Prostate gland (tissue), 2 donors: Measurements from ENCODE around the gene OR4S1. TPM values are rescaled to one million over a fixed set of nuclear protein-coding genes. Genes with fewer than 3 reads are reported as not detected.
"Not testable (repeated sequence)": the region's sequence is repeated elsewhere in the genome, so short reads cannot be mapped to it uniquely, and the experiment has no call there.

Experiments used
- DNase-seq: peaks from one replicate; pipeline ENCODE4 v3.0.0-alpha.2; 2019; ENCODE audit warnings: low spot score
- H3K27ac ChIP-seq, 2 donors: fragments of 200-600 bp; sonication (generic); 2 replicates each; pipeline ENCODE4 v1.5.1; 2017 to 2019
- H3K27me3 ChIP-seq: fragments of 200-600 bp; sonication (generic); replicated peaks from 2 replicates; pipeline ENCODE4 v1.5.1; 2019; ENCODE audit not compliant: insufficient read depth
- H3K36me3 ChIP-seq, 2 donors: fragments of 200-600 bp; sonication (generic); 1 replicate in 1 of 2; 2 replicates in 1 of 2; pipeline versions ENCODE4 v1.5.1 to v1.8.1; 2017 to 2019
- H3K4me1 ChIP-seq: fragments of 200-600 bp; sonication (generic); replicated peaks from 2 replicates; pipeline ENCODE4 v1.5.1; 2019
- H3K4me3 ChIP-seq, 2 donors: fragments of 200-600 bp; sonication (generic); 2 replicates each; pipeline ENCODE4 v1.5.1; 2017 to 2019
- H3K9me3 ChIP-seq: fragments of 200-600 bp; sonication (generic); 2 replicates; pipeline ENCODE4 v1.5.1; 2017
- POLR2A ChIP-seq: fragments of 450-650 bp; IDR thresholded peaks from one replicate; pipeline ENCODE4 v1.6.1; 2016; ENCODE audit warnings: antibody characterized with exemption, mild to moderate bottlenecking
- POLR2AphosphoS5 ChIP-seq: sonication (generic); formaldehyde crosslinking; IDR thresholded peaks from one replicate; pipeline ENCODE4 v1.6.1; 2017; ENCODE audit warnings: antibody characterized with exemption
- WGBS: methylation state at CpG from one replicate; pipeline ENCODE4 v1.1.5; 2018; 5-methylcytosine and 5-hydroxymethylcytosine counted together
- intact Hi-C: fragments of 100-400 bp; cut with DNase I; formaldehyde crosslinking; loops from one replicate; pipeline ENCODE4 v1.14.2; 2022
- total RNA-seq, 2 donors: library from RNA; depleted of rRNA; stranded (reverse); fragments of >200 nt; gene quantifications; one replicate each; pipeline ENCODE4 v1.1.0, GENCODE V29; 2016
- TF ChIP-seq, protein P1 (sequence below), 4 experiments: fragments of 200-600 bp in 2 of 4; fragments of 450-650 bp in 2 of 4; sonication (generic) in 2 of 4; IDR thresholded peaks; 1 replicate in 3 of 4; 2 replicates in 1 of 4; pipeline ENCODE4 v1.5.1; 2016 to 2019; ENCODE audit warnings: antibody characterized with exemption in 4 of 4, mild to moderate bottlenecking in 2 of 4, moderate library complexity in 2 of 4

The OR4S1 gene
- total RNA-seq, 2 donors from 2014 or later, result not detected

DNA sequence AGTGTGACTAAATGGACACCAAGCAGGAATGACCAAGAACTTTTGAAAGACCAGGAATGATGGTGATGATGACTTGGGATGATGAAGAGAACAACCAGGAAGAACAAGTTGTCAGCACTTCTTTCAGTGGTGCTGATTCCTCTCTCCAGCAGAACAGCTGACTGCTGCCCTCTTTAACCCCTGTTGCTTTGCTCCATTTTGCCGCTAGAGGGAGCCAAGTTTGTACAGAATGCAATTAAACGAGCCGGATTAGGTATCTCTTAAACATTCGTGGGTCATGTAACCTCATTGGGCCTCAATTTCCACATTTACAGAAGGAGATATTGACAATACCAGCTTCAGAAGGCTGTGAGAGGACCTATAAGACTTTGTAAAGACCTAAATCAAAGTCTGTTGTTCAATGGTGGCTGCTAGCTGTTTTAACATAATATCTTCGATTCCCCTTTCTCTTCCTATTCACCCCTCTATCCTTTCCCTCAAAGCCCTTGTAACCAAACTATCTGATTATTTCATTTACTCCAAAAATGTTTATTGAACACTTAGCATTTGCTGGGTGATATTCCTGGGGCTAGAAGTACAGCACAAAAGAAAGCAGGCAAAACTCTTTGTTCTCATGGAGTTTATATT lies 1.9 kb downstream of the OR4S1 start:
- peak; percentile 12 for DNase-seq
- Histone ChIP-seq H3K27me3 (no peaks in the 10 kb centered on the region), H3K9me3 (no peaks in the 10 kb centered on the region), H3K4me3 (no peak overlapping the region), H3K4me1 (no peaks in the 10 kb centered on the region), H3K27ac (no peak overlapping the region), H3K36me3 (no peaks in the 10 kb centered on the region)
- intact Hi-C loops, result no loop called here
- WGBS, result 21% methylated on average over 5 of the region's 5 CpGs
- TF ChIP-seq, protein P1, sequence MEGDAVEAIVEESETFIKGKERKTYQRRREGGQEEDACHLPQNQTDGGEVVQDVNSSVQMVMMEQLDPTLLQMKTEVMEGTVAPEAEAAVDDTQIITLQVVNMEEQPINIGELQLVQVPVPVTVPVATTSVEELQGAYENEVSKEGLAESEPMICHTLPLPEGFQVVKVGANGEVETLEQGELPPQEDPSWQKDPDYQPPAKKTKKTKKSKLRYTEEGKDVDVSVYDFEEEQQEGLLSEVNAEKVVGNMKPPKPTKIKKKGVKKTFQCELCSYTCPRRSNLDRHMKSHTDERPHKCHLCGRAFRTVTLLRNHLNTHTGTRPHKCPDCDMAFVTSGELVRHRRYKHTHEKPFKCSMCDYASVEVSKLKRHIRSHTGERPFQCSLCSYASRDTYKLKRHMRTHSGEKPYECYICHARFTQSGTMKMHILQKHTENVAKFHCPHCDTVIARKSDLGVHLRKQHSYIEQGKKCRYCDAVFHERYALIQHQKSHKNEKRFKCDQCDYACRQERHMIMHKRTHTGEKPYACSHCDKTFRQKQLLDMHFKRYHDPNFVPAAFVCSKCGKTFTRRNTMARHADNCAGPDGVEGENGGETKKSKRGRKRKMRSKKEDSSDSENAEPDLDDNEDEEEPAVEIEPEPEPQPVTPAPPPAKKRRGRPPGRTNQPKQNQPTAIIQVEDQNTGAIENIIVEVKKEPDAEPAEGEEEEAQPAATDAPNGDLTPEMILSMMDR (IDR thresholded peaks at IDR 0.05), result peak in 3 of 4 experiments; percentile 37 to 50 (median 43)
- TF ChIP-seq POLR2AphosphoS5 (no peak), POLR2A (no peak)

DNA sequence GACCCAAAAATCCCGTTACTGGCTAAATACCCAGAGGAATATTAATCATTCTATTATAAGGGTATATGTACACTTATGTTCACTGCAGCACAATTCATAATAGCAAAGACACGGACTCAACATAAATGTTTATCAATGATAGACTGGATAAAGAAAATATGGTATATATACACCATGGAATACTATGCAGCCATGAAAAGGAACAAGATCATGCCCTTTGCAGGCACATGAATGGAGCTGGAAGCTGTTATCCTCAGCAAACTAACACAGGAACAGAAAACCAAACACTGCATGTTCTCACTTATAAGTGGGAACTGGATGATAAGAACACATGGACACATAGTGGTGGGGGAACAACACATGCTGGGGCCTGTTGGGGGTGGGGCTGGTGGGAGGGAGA lies 7.6 kb downstream of the OR4S1 start:
- 40% methylated on average over 2 of the region's 2 CpGs for WGBS
- intact Hi-C loops, result not testable (repeated sequence)

DNA sequence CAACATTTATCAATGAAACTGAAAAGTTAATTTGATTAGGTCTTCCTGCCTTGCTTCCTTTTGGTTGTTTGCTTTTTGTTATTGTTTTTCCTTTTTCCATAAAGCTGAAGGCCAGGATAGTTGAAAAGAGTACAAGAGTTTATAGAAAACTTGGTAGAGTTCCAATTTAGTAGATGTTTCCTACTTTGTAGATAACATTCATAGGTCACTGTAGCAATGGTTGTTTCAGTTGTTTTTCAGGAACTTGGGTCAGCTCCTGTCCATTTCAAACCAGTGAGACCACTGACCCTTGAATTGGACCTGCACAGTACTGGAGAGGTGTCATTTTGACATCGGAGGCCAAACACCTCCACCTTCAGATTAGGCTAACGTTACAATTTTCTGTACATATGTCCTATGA lies 13.8 kb downstream of the OR4S1 start:
- H3K36me3 ChIP-seq, H3K27me3 ChIP-seq, intact Hi-C loops, DNase-seq, H3K4me3 ChIP-seq, H3K9me3 ChIP-seq, H3K27ac ChIP-seq, H3K4me1 ChIP-seq: not testable (repeated sequence)
- WGBS, result 88% methylated on average over 2 of the region's 2 CpGs

More for the DNA sequence above, 7.6 kb downstream of the OR4S1 start:
- H3K36me3 ChIP-seq, H3K4me1 ChIP-seq, H3K27ac ChIP-seq, H3K4me3 ChIP-seq, H3K27me3 ChIP-seq, DNase-seq, H3K9me3 ChIP-seq: not testable (repeated sequence)

DNA sequence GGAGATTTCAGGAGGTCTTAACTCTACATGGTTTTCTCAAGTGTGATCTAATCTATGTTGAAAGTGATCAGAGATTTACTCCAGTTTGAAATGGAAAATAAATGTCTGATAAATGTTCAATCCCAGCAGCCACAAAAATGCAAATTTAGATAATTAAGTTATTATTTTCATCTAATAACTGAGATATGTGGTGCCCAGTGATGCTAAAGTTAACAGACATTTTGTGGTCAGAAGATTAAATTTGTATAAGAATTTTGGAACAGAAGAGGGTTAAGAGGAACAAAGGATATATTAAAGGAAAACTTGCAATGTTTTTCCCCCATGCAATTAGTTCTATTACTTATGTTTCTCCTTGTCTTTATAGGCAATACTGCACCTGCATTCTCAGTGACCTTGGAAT lies 18.6 kb downstream of the OR4S1 start, which contains the start of gene OR4C3:
Gene OR4C3 (plus strand): TSS at position 301 of the 400 bp plus-strand sequence. CDS start 102 bp downstream, outside the sequence.
- intact Hi-C loops, H3K36me3 ChIP-seq, H3K27me3 ChIP-seq, H3K4me1 ChIP-seq, DNase-seq, H3K4me3 ChIP-seq, H3K9me3 ChIP-seq, H3K27ac ChIP-seq: not testable (repeated sequence)

DNA sequence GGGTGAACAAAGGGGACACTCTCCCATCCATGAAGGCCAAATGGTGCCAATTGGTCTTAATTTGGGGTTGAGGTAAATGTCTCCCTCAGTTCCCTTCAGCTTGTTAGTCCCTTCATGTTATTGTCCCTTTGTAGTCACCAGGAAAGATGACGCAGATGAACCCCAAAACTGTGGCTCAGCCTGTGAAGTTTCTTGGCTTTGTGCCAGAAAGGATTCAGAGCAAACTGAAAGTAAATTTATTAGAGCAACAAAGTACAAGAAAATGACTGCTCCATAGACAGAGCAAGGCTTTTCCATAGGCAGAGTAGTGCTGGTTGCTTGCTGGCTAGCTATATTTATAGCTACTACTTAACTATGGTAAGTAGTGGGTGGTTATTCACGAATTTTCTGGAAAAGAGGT lies 35.4 kb downstream of the OR4S1 start:
- H3K4me3 ChIP-seq, result no peak overlapping the region
- no peaks in the 10 kb centered on the region for H3K4me1 ChIP-seq
- TF ChIP-seq POLR2A, result no peak
- TF ChIP-seq, protein P1 (IDR thresholded peaks at IDR 0.05), result no peak
- no peak for TF ChIP-seq POLR2AphosphoS5
- no peaks in the 10 kb centered on the region for H3K27me3 ChIP-seq
- WGBS, result 47% methylated on average over 2 of the region's 2 CpGs
- no peak for DNase-seq
- H3K9me3 ChIP-seq, result no peaks in the 10 kb centered on the region
- no peaks in the 10 kb centered on the region for H3K36me3 ChIP-seq
- no peak overlapping the region for H3K27ac ChIP-seq
- intact Hi-C loops, result no loop called here

DNA sequence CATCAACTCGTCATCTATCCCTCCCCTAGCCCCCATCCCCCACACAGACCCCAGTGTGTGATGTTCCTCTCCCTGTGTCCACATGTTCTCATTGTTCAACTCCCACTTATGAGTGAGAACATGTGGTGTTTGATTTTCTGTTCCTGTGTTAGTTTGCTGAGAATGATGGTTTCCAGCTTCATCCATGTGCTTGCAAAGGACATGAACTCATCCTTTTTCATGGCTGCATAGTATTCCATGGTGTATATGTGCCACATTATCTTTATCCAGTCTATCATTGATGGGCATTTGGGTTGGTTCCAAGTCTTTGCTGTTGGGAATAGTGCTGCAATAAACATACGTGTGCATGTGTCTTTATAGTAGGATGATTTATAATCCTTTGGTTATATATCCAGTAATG lies 36.5 kb downstream of the OR4S1 start:
- H3K4me1 ChIP-seq, DNase-seq, H3K27me3 ChIP-seq, H3K27ac ChIP-seq, H3K4me3 ChIP-seq, intact Hi-C loops, H3K9me3 ChIP-seq, H3K36me3 ChIP-seq: not testable (repeated sequence)
- 60% methylated on average over 2 of the region's 2 CpGs for WGBS

DNA sequence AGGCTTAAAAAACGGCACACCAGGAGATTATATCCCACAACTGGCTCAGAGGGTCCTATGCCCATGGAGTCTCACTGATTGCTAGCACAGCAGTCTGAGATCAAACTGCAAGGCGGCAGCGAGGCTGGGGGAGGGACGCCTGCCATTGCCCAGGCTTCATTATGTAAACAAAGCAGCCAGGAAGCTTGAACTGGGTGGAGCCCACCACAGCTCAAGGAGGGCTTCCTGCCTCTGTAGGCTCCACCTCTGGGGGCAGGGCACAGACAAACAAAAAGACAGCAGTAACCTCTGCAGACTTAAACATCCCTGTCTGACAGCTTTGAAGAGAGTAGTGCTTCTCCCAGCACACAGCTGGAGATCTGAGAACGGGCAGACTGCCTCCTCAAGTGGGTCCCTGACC lies 40.3 kb downstream of the OR4S1 start:
- H3K4me3 ChIP-seq, H3K4me1 ChIP-seq, H3K9me3 ChIP-seq, H3K36me3 ChIP-seq, H3K27ac ChIP-seq, H3K27me3 ChIP-seq, DNase-seq, intact Hi-C loops: not testable (repeated sequence)
- 75% methylated on average over 5 of the region's 5 CpGs for WGBS
